IMR-90 (cell line): Measurements from ENCODE around the gene CLRN1. TPM values are rescaled to one million over a fixed set of nuclear protein-coding genes. Genes with fewer than 3 reads are reported as not detected.

ENCODE experiments used
- ATAC-seq: fragments of 200-7000 bp; cut with Tn5 transposase; 2 replicates; pipeline ENCODE4 v1.9.1; 2020; ENCODE audit warnings: low read depth, mild to moderate bottlenecking, moderate library complexity
- BruUV-seq: library from RNA; stranded (reverse); fragments of 400-500 nt; replicated peaks from 2 replicates; lab custom pipeline; 2021; lab: Mats Ljungman, UMichigan
- CTCF ChIA-PET: fragments of 300-600 bp; formaldehyde crosslinking; extraction: SDS; loops from one replicate; lab custom pipeline; 2021; ENCODE audit warnings: antibody characterized with exemption; lab: Yijun Ruan, JAX
- POLR2A ChIA-PET: fragments of 300-600 bp; sonication (Branson Sonifier 250); formaldehyde crosslinking; loops from one replicate; lab custom pipeline; 2022; ENCODE audit warnings: antibody characterized with exemption; ENCODE audit not compliant: unreplicated experiment; lab: Charles Lee
- DNase-seq: peaks from one replicate; pipeline ENCODE4 v3.0.0; 2013
- H2AFZ ChIP-seq: replicated peaks from 2 replicates; pipeline ENCODE3; 2013; ENCODE audit warnings: low read length, mild to moderate bottlenecking; ENCODE audit not compliant: poor library complexity
- H2AK5ac ChIP-seq: 2 replicates; pipeline ENCODE4 v1.6.1; 2013; ENCODE audit warnings: low read depth, low read length, inconsistent platforms
- H2AK9ac ChIP-seq: replicated peaks from 2 replicates; pipeline ENCODE3; 2013; ENCODE audit warnings: mild to moderate bottlenecking, low read depth, low read length, moderate library complexity; ENCODE audit not compliant: poor library complexity
- H2BK120ac ChIP-seq: 2 replicates; pipeline ENCODE4 v1.6.1; 2013; ENCODE audit warnings: low read depth, low read length, inconsistent platforms
- H2BK15ac ChIP-seq: 3 replicates; pipeline ENCODE4 v1.6.1; 2013; ENCODE audit warnings: low read depth, low read length, inconsistent platforms
- H2BK20ac ChIP-seq: 2 replicates; pipeline ENCODE4 v1.6.1; 2013; ENCODE audit warnings: low read depth, mild to moderate bottlenecking, inconsistent platforms, low read length, moderate library complexity
- H2BK5ac ChIP-seq: 2 replicates; pipeline ENCODE4 v1.6.1; 2013; ENCODE audit warnings: mild to moderate bottlenecking, low read depth, low read length, inconsistent platforms; ENCODE audit not compliant: poor library complexity, severe bottlenecking
- H3K14ac ChIP-seq: replicated peaks from 2 replicates; pipeline ENCODE4 v1.6.1; 2013; ENCODE audit warnings: low read depth, low read length, inconsistent platforms
- H3K18ac ChIP-seq: 2 replicates; pipeline ENCODE4 v1.6.1; 2013; ENCODE audit warnings: low read depth, low read length, control low read depth
- H3K23ac ChIP-seq: 2 replicates; pipeline ENCODE4 v1.6.1; 2013; ENCODE audit warnings: low read depth, low read length, inconsistent platforms
- H3K27ac ChIP-seq: 2 replicates; pipeline ENCODE4 v1.5.1; 2013; ENCODE audit warnings: mild to moderate bottlenecking, control low read depth, low read length; ENCODE audit not compliant: insufficient read depth
- H3K27me3 ChIP-seq: 2 replicates; pipeline ENCODE4 v1.6.1; 2013; ENCODE audit warnings: low read length; ENCODE audit not compliant: control insufficient read depth, insufficient read depth
- H3K36me3 ChIP-seq: 2 replicates; pipeline ENCODE4 v1.6.1; 2013; ENCODE audit warnings: low read length, mixed read lengths; ENCODE audit not compliant: control insufficient read depth, insufficient read depth
- H3K4ac ChIP-seq: 2 replicates; pipeline ENCODE4 v1.6.1; 2013; ENCODE audit warnings: low read depth, low read length, inconsistent platforms
- H3K4me1 ChIP-seq: 2 replicates; pipeline ENCODE4 v1.6.1; 2013; ENCODE audit warnings: low read length, mixed read lengths; ENCODE audit not compliant: control insufficient read depth, insufficient read depth
- H3K4me2 ChIP-seq: 2 replicates; pipeline ENCODE4 v1.6.1; 2013; ENCODE audit warnings: low read depth, mild to moderate bottlenecking, control low read depth, low read length, moderate library complexity
- H3K4me3 ChIP-seq: 2 replicates; pipeline ENCODE4 v1.5.1; 2013; ENCODE audit warnings: low read depth, mild to moderate bottlenecking, control low read depth, low read length, moderate library complexity; ENCODE audit not compliant: insufficient read depth
- H3K56ac ChIP-seq: 2 replicates; pipeline ENCODE4 v1.6.1; 2013; ENCODE audit warnings: low read length, inconsistent platforms; ENCODE audit not compliant: insufficient read depth; ENCODE audit errors: extremely low read depth
- H3K79me1 ChIP-seq, 2 experiments: 2 replicates each; pipeline ENCODE4 v1.6.1; 2013; ENCODE audit warnings: low read length in 2 of 2, inconsistent platforms in 1 of 2, low read depth in 1 of 2
- H3K9ac ChIP-seq: 2 replicates; pipeline ENCODE4 v1.6.1; 2013; ENCODE audit warnings: low read depth, low read length, control low read depth
- H3K9me1 ChIP-seq: 2 replicates; pipeline ENCODE4 v1.6.1; 2013; ENCODE audit warnings: low read length, inconsistent platforms; ENCODE audit not compliant: insufficient read depth
- H3K9me3 ChIP-seq: 2 replicates; pipeline ENCODE4 v1.6.1; 2013; ENCODE audit warnings: low read length; ENCODE audit not compliant: control insufficient read depth, insufficient read depth
- H4K20me1 ChIP-seq: 2 replicates; pipeline ENCODE4 v1.6.1; 2013; ENCODE audit warnings: low read length, inconsistent platforms; ENCODE audit not compliant: insufficient read depth
- H4K5ac ChIP-seq: 2 replicates; pipeline ENCODE4 v1.6.1; 2013; ENCODE audit warnings: mild to moderate bottlenecking, low read depth, low read length, control low read depth
- H4K8ac ChIP-seq, 2 experiments: 2 replicates each; pipeline ENCODE4 v1.6.1; 2013; ENCODE audit warnings: low read depth in 2 of 2, low read length in 2 of 2, control low read depth in 1 of 2, inconsistent platforms in 1 of 2
- H4K91ac ChIP-seq: 2 replicates; pipeline ENCODE4 v1.6.1; 2013; ENCODE audit warnings: low read depth, low read length, inconsistent platforms; ENCODE audit not compliant: insufficient read depth
- CHD1 ChIP-seq: IDR thresholded peaks from 2 replicates; pipeline ENCODE4 v1.6.1; 2012; ENCODE audit warnings: low read depth, low read length, improper control_type of control experiment
- ELK1 ChIP-seq: fragments of 150-350 bp; IDR thresholded peaks from 2 replicates; pipeline ENCODE4 v1.6.1; 2016; ENCODE audit warnings: low read depth, mild to moderate bottlenecking, low read length, moderate library complexity, borderline replicate concordance
- NFE2L2 ChIP-seq: fragments of 150-350 bp; IDR thresholded peaks from 2 replicates; pipeline ENCODE4 v1.6.1; 2016; ENCODE audit warnings: low read depth, mild to moderate bottlenecking, low read length
- WGBS, 2 experiments: methylation state at CpG; one replicate each; pipeline versions ENCODE4 v1.1.5 to v1.1.7; 2013; ENCODE audit warnings: missing lambda C conversion rate in 2 of 2; ENCODE audit not compliant: insufficient read length in 1 of 2; ENCODE audit errors: extremely low coverage in 2 of 2; 5-methylcytosine and 5-hydroxymethylcytosine counted together
- dilution Hi-C: fragments of 300-500 bp; cut with HindIII; formaldehyde crosslinking; loops from one replicate; pipeline ENCODE4 v1.14.3; 2018; ENCODE audit warnings: low sequenced_read_pairs; ENCODE audit not compliant: unreplicated experiment
- in situ Hi-C: fragments of 300-500 bp; cut with MboI; formaldehyde crosslinking; loops from 3 replicates; pipeline ENCODE4 v1.14.3; 2019; ENCODE audit warnings: low sequenced_read_pairs, inconsistent platforms, mixed read lengths
- intact Hi-C: fragments of 100-400 bp; cut with micrococcal nuclease; formaldehyde crosslinking; loops from 2 replicates; pipeline ENCODE4 v1.10.0; 2022
- polyA plus RNA-seq, 3 experiments: library from polyadenylated mRNA; depleted of rRNA; stranded (reverse); fragments of >200 nt; gene quantifications; 2 replicates each; pipeline ENCODE4 v1.2.3, GENCODE V29; 2012; ENCODE audit warnings: low replicate concordance in 1 of 3
- total RNA-seq: library from RNA; depleted of rRNA; stranded (reverse); fragments of >200 nt; gene quantifications from 2 replicates; pipeline ENCODE4 v1.2.3, GENCODE V29; 2012

Gene CLRN1
- total and polyA plus RNA-seq, 2 of the 4 experiments (the other 2 are of a cell fraction): not detected

GRCh38 chr3:150960708-150961684 is 11.5 kb downstream of the CLRN1 start:
- Histone ChIP-seq H4K5ac (no peak overlapping the region), H2AK5ac (no peak overlapping the region), H3K27me3 (peaks cover 15% of the 10 kb centered on the region), H2AFZ (no peak overlapping the region), H4K8ac (no peak overlapping the region), H3K9ac (no peak overlapping the region), H3K36me3 (no peaks in the 10 kb centered on the region), H2BK120ac (no peak overlapping the region), H3K4ac (no peak overlapping the region), H4K20me1 (no peaks in the 10 kb centered on the region), H3K56ac (no peak overlapping the region), H3K4me2 (no peak overlapping the region), H3K4me3 (no peak overlapping the region), H2AK9ac (no peak overlapping the region), H3K14ac (no peak overlapping the region), H3K9me1 (no peaks in the 10 kb centered on the region), H3K23ac (no peak overlapping the region), H2BK5ac (no peak overlapping the region), H3K18ac (no peak overlapping the region), H3K4me1 (no peaks in the 10 kb centered on the region), H3K9me3 (no peaks in the 10 kb centered on the region), H2BK20ac (no peak overlapping the region), H4K91ac (no peak overlapping the region), H2BK15ac (no peak overlapping the region), H3K79me1 (no peaks in the 10 kb centered on the region), H3K27ac (no peak overlapping the region)
- DNase-seq: no peak
- ChIA-PET CTCF (interaction anchor here (1.0 kb wide), 1 partner anchor 10 kb away, joined by 3 read pairs; no protein-coding TSS in a partner anchor), POLR2A (no interaction called here)
- TF ChIP-seq ELK1 (no peak), NFE2L2 (no peak), CHD1 (no peak)
- in situ Hi-C loops (no loop called here), intact Hi-C loops (no loop called here), dilution Hi-C loops (no loop called here)
- BruUV-seq: no TSS peak
- no peak for ATAC-seq
- WGBS, 2 experiments: no CpG with 5 or more reads among the region's 5 CpGs
